ENCODE measurements around the gene BCL2L2. TPM values are rescaled to one million over a fixed set of nuclear protein-coding genes. Genes with fewer than 3 reads are reported as not detected.

The BCL2L2 gene
- total and polyA plus RNA-seq, 2 donors (not counting 1 experiment from before 2014, with no cell fraction given), result 24.7 to 25.4 TPM

DNA sequence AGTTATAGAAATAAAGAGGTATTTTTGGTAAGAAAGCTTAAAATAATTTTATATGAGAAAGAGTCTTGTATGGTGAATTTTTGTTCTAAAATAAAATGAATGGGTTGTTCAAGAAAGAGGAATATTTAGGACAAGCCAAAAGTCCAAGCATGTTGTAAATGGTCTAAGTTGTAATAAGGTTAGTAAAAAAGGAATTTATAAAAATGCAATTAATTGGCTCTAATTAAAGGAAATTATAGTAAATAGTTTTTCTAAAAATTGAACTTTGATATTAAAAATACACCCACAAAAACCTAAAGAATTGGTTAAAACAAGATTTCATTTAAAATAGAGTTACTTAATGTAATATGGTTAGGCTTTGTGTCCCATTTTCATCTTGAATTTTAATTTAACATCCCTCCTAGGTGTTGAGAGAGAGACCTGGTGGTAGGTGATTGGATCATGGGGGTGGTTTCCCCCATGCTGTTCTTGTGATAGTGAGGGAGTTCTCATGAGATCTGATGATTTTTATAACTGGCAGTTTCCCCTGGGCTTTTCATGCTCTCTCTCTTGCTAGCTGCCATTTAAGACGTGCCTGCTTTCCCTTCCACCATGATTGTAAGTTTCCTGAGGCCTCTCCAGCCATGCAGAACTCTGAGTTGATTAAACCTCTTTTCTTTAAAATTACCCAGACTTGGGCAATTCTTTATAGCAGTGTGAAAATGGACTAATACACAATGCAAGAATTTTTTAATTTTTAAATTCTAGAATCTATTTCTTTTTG lies 33.1 kb downstream of the BCL2L2 start:
- TF ChIP-seq CTCF (conservative IDR thresholded peaks at IDR 0.05 in 1 of 2, IDR thresholded peaks at IDR 0.05 in 1 of 2; ENCODE audit: low read depth in 1 of 2, low read length in 2 of 2), result no peak
- no peak for TF ChIP-seq EZH2 (IDR thresholded peaks at IDR 0.05; ENCODE audit: low read length, missing control alignments)
- H3K4me1 ChIP-seq (ENCODE audit: control insufficient read depth, extremely low read depth, insufficient read depth, low read length), result no peaks in the 10 kb centered on the region
- H3K27ac ChIP-seq (ENCODE audit: insufficient read depth, low read length), result no peak overlapping the region
- no peaks in the 10 kb centered on the region for H3K79me2 ChIP-seq (ENCODE audit: control insufficient read depth, insufficient read depth, low read length)
- H3K36me3 ChIP-seq (ENCODE audit: control insufficient read depth, insufficient read depth, low read length), result no peaks in the 10 kb centered on the region
- no peaks in the 10 kb centered on the region for H3K9me3 ChIP-seq (ENCODE audit: control insufficient read depth, insufficient read depth, low read depth, low read length)
- H3K4me3 ChIP-seq (replicated peaks in 1 of 4; ENCODE audit: control extremely low read depth in 1 of 4, insufficient read depth in 1 of 4, low read depth in 3 of 4, low read length in 4 of 4), result no peak overlapping the region
- H2AFZ ChIP-seq (ENCODE audit: low read length), result no peak overlapping the region
- DNase-seq (ENCODE audit: low read depth in 2 of 2), result no peak
- H3K27me3 ChIP-seq (ENCODE audit: control insufficient read depth, insufficient read depth, low read length), result no peaks in the 10 kb centered on the region
- H4K20me1 ChIP-seq (ENCODE audit: control insufficient read depth, extremely low read depth, insufficient read depth, low read length), result no peaks in the 10 kb centered on the region
- H3K4me2 ChIP-seq (ENCODE audit: extremely low read depth, insufficient read depth, low read length), result no peak overlapping the region
- H3K9ac ChIP-seq (ENCODE audit: insufficient read depth, low read length), result no peak overlapping the region

GRCh38 chr14:23344481-23344880 lies 37.8 kb downstream of the BCL2L2 start:
- DNase-seq (ENCODE audit: low read depth in 2 of 2), result no peak
- no peaks in the 10 kb centered on the region for H3K36me3 ChIP-seq (ENCODE audit: control insufficient read depth, insufficient read depth, low read length)
- no peaks in the 10 kb centered on the region for H3K79me2 ChIP-seq (ENCODE audit: control insufficient read depth, insufficient read depth, low read length)

More at GRCh38 chr14:23344481-23344880, 37.8 kb downstream of the BCL2L2 start:
- no peak overlapping the region for H3K9ac ChIP-seq (ENCODE audit: insufficient read depth, low read length)
- TF ChIP-seq EZH2 (IDR thresholded peaks at IDR 0.05; ENCODE audit: low read length, missing control alignments) (no peak), CTCF (conservative IDR thresholded peaks at IDR 0.05 in 1 of 2, IDR thresholded peaks at IDR 0.05 in 1 of 2; ENCODE audit: low read depth in 1 of 2, low read length in 2 of 2) (peak in 1 of 2 donors; percentile 13)
- no peaks in the 10 kb centered on the region for H3K9me3 ChIP-seq (ENCODE audit: control insufficient read depth, insufficient read depth, low read depth, low read length)
- no peaks in the 10 kb centered on the region for H4K20me1 ChIP-seq (ENCODE audit: control insufficient read depth, extremely low read depth, insufficient read depth, low read length)
- H3K27me3 ChIP-seq (ENCODE audit: control insufficient read depth, insufficient read depth, low read length), result no peaks in the 10 kb centered on the region
- no peak overlapping the region for H3K27ac ChIP-seq (ENCODE audit: insufficient read depth, low read length)
- H3K4me1 ChIP-seq (ENCODE audit: control insufficient read depth, extremely low read depth, insufficient read depth, low read length), result no peaks in the 10 kb centered on the region
- no peak overlapping the region for H3K4me2 ChIP-seq (ENCODE audit: extremely low read depth, insufficient read depth, low read length)
- H3K4me3 ChIP-seq (replicated peaks in 1 of 4; ENCODE audit: control extremely low read depth in 1 of 4, insufficient read depth in 1 of 4, low read depth in 3 of 4, low read length in 4 of 4), result no peak overlapping the region
- H2AFZ ChIP-seq (ENCODE audit: low read length), result no peak overlapping the region
